ENCODE results near the gene SMOC1. TPM values are rescaled to one million over a fixed set of nuclear protein-coding genes. Genes with fewer than 3 reads are reported as not detected.

SMOC1 gene
- total RNA-seq, 1 donor from 2014 or later = 0.49 TPM

DNA sequence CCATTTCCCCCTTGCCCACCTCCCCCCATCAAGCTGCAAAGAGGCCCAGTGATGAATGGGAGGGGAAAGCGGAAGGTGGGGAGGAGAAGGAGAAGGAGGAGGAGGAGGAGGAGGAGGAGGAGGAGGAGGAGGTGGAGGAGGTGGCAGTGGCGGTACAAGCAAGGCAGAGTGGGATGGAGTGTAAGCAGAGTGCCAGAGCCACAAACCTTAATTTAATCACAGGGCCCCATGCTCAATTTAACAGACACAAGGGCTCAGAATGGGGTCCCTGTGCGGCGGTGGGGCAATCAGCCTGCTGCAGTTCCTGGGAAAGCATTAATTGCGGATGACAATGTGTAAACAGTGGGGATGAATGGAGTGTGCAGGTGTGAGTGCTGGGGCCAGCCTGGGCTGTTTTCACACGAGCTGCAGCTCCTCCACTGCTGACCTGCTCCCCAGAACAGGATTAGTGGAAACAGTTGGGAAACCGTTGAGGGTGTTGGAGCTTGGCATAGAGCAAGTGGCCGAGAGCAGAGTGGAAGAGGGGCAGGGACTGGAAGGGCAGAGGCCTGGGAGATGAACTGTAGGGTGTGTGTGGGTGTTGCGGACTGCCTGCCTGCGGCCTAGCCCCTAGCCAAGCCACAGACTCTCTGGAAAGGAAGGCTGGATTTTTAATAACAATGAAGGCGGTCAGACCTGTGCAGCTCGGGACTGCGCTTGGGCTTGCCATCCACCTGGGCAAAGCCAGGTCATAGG is 36.4 kb upstream of the SMOC1 start:
- no peaks in the 10 kb centered on the region for H3K27me3 Mint-ChIP-seq (ENCODE audit: unreplicated experiment)
- no peak overlapping the region for H3K4me3 Mint-ChIP-seq (ENCODE audit: unreplicated experiment)
- no peaks in the 10 kb centered on the region for H3K4me1 Mint-ChIP-seq (ENCODE audit: low read depth, unreplicated experiment)
- H3K27ac Mint-ChIP-seq (ENCODE audit: unreplicated experiment) = no peak overlapping the region
- DNase-seq = no peak
- H3K9me3 Mint-ChIP-seq (ENCODE audit: unreplicated experiment) = no peaks in the 10 kb centered on the region
- TF ChIP-seq, protein P1, sequence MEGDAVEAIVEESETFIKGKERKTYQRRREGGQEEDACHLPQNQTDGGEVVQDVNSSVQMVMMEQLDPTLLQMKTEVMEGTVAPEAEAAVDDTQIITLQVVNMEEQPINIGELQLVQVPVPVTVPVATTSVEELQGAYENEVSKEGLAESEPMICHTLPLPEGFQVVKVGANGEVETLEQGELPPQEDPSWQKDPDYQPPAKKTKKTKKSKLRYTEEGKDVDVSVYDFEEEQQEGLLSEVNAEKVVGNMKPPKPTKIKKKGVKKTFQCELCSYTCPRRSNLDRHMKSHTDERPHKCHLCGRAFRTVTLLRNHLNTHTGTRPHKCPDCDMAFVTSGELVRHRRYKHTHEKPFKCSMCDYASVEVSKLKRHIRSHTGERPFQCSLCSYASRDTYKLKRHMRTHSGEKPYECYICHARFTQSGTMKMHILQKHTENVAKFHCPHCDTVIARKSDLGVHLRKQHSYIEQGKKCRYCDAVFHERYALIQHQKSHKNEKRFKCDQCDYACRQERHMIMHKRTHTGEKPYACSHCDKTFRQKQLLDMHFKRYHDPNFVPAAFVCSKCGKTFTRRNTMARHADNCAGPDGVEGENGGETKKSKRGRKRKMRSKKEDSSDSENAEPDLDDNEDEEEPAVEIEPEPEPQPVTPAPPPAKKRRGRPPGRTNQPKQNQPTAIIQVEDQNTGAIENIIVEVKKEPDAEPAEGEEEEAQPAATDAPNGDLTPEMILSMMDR (IDR thresholded peaks at IDR 0.05; ENCODE audit: partially characterized antibody, unreplicated experiment) = no peak
- H3K36me3 Mint-ChIP-seq (ENCODE audit: unreplicated experiment) = no peaks in the 10 kb centered on the region

DNA sequence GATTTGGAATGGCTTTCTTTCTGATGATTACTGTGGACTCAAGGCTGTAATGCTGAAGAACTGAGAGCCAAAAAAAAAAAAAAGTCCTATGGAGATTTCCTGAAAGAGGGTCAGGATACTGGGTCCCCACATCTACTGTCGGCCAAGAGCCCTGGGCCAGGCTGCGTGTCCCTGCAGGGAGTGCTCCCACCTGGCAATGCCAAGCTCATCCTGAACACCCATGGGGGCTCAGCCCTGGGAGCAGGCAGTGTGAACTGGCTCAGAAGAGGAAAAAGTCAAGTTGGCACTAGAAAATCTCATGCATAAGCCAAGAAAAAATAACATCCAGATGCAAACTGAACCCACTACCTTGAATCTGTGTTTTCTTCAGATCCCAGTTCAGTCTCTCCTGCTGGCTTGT is 35.0 kb upstream of the SMOC1 start:
- Mint-ChIP-seq H3K9me3 (ENCODE audit: unreplicated experiment) (peaks cover 2% of the 10 kb centered on the region), H3K27ac (ENCODE audit: unreplicated experiment) (no peak overlapping the region), H3K27me3 (ENCODE audit: unreplicated experiment) (no peaks in the 10 kb centered on the region), H3K4me3 (ENCODE audit: unreplicated experiment) (no peak overlapping the region), H3K36me3 (ENCODE audit: unreplicated experiment) (no peaks in the 10 kb centered on the region), H3K4me1 (ENCODE audit: low read depth, unreplicated experiment) (no peaks in the 10 kb centered on the region)
- no peak for DNase-seq
- TF ChIP-seq, protein P1 (IDR thresholded peaks at IDR 0.05; ENCODE audit: partially characterized antibody, unreplicated experiment) = no peak

DNA sequence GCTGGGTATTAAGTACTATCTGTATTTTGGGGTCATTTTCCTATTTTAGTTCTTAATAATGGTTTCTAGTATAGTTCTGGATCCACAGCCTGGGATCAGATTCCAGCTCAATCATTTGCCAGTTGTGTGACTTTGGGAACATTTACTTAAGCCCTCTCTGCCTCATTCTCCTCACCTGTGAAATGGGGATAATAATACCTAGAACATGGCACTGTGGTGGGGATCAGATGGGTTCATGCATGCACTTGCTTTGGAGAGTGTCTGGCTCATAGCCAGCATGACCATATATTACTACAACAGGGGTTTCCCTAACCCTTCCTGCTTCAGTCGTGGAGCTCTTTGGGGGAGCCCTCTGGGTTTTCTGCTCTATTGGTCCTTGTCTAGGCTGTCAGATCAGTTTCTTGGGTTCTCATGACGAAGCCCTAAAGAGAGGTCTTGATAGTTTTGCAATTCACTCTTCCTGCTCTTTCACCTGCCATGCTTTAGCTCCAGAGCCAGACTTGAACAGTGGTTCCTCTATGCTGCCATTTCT is 34.1 kb upstream of the SMOC1 start:
- TF ChIP-seq, protein P1 (IDR thresholded peaks at IDR 0.05; ENCODE audit: partially characterized antibody, unreplicated experiment) = no peak
- no peak overlapping the region for H3K27ac Mint-ChIP-seq (ENCODE audit: unreplicated experiment)
- no peaks in the 10 kb centered on the region for H3K4me1 Mint-ChIP-seq (ENCODE audit: low read depth, unreplicated experiment)
- DNase-seq = no peak
- H3K36me3 Mint-ChIP-seq (ENCODE audit: unreplicated experiment) = no peaks in the 10 kb centered on the region
- no peak overlapping the region for H3K4me3 Mint-ChIP-seq (ENCODE audit: unreplicated experiment)
- peaks cover 2% of the 10 kb centered on the region for H3K9me3 Mint-ChIP-seq (ENCODE audit: unreplicated experiment)
- no peaks in the 10 kb centered on the region for H3K27me3 Mint-ChIP-seq (ENCODE audit: unreplicated experiment)

DNA sequence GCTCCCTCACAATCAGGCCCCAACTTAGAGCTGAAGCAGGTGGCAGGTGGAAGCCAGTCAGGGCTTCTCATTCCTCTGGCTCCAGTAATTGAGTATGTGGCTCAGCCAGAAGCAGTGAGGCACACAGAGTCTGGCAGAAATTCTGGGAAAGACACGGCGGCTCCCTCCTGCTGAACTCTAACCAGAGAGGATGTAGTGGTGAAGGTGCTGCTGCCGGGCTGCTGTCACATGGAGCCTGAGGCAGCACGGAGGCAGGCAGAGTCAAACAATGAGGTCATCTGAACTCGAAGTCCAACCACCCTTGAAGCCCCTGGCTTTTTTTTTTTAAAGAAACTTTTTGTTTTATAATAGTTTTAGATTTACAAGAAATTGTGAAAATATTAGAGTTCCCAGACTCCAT is 33.4 kb upstream of the SMOC1 start:
- TF ChIP-seq, protein P1 (IDR thresholded peaks at IDR 0.05; ENCODE audit: partially characterized antibody, unreplicated experiment) = no peak
- no peak for DNase-seq
- H3K27me3 Mint-ChIP-seq (ENCODE audit: unreplicated experiment) = no peaks in the 10 kb centered on the region
- H3K4me3 Mint-ChIP-seq (ENCODE audit: unreplicated experiment) = no peak overlapping the region
- no peaks in the 10 kb centered on the region for H3K4me1 Mint-ChIP-seq (ENCODE audit: low read depth, unreplicated experiment)
- no peak overlapping the region for H3K27ac Mint-ChIP-seq (ENCODE audit: unreplicated experiment)
- H3K9me3 Mint-ChIP-seq (ENCODE audit: unreplicated experiment) = peaks cover 2% of the 10 kb centered on the region
- no peaks in the 10 kb centered on the region for H3K36me3 Mint-ChIP-seq (ENCODE audit: unreplicated experiment)

DNA sequence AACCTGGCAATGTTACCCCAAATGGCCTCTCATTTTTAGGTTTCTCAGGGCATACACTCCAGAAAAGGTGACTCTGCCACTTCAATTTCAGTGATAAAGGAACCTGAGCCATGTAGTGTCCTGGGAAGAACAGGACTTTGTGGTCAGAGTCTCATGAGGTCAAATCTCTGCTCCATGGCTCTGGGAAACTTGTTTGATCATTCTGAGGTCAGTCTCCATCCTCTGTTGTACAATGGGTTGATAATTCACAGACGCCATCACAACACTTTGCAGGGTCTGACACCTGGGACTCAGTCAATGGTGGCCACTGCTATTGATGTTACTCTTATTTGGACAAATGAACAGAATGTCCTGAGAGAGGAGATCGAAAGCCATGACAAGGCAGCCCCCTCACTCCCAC is 31.1 kb upstream of the SMOC1 start:
- no peaks in the 10 kb centered on the region for H3K4me1 Mint-ChIP-seq (ENCODE audit: low read depth, unreplicated experiment)
- TF ChIP-seq, protein P1 (IDR thresholded peaks at IDR 0.05; ENCODE audit: partially characterized antibody, unreplicated experiment) = no peak
- H3K4me3 Mint-ChIP-seq (ENCODE audit: unreplicated experiment) = no peak overlapping the region
- H3K9me3 Mint-ChIP-seq (ENCODE audit: unreplicated experiment) = peaks cover 2% of the 10 kb centered on the region
- no peaks in the 10 kb centered on the region for H3K27me3 Mint-ChIP-seq (ENCODE audit: unreplicated experiment)
- H3K27ac Mint-ChIP-seq (ENCODE audit: unreplicated experiment) = no peak overlapping the region
- no peaks in the 10 kb centered on the region for H3K36me3 Mint-ChIP-seq (ENCODE audit: unreplicated experiment)
- DNase-seq = no peak
